Measurements from ENCODE around the gene KIF5B.
"Not testable (repeated sequence)": the region's sequence is repeated elsewhere in the genome, so short reads cannot be mapped to it uniquely, and the experiment has no call there.

The KIF5B gene

DNA sequence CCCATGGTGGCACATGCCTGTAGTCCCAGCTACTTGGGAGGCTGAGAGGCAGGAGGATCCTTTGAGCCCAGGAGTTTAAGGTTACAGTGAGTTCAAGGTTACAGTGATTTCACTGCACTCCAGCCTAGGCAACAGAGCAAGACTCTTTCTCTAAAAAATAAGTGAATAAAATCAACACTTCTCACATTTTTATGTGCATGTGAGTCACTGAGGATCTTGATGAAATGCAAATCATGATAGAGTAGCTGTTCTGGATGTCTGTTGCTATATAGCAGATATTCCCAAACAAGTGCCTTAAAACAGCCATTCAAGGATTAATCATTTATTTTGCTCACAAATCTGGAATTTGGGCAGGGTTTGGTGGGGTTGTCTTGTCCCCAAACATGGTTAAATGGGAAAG lies 65.3 kb downstream of the KIF5B start:
- TF ChIP-seq POLR2AphosphoS5 (IDR thresholded peaks at IDR 0.05; ENCODE audit: low read depth): no peak
- TF ChIP-seq CTCF (IDR thresholded peaks at IDR 0.05; ENCODE audit: insufficient read depth, low read length): no peak
- TF ChIP-seq, protein P1, sequence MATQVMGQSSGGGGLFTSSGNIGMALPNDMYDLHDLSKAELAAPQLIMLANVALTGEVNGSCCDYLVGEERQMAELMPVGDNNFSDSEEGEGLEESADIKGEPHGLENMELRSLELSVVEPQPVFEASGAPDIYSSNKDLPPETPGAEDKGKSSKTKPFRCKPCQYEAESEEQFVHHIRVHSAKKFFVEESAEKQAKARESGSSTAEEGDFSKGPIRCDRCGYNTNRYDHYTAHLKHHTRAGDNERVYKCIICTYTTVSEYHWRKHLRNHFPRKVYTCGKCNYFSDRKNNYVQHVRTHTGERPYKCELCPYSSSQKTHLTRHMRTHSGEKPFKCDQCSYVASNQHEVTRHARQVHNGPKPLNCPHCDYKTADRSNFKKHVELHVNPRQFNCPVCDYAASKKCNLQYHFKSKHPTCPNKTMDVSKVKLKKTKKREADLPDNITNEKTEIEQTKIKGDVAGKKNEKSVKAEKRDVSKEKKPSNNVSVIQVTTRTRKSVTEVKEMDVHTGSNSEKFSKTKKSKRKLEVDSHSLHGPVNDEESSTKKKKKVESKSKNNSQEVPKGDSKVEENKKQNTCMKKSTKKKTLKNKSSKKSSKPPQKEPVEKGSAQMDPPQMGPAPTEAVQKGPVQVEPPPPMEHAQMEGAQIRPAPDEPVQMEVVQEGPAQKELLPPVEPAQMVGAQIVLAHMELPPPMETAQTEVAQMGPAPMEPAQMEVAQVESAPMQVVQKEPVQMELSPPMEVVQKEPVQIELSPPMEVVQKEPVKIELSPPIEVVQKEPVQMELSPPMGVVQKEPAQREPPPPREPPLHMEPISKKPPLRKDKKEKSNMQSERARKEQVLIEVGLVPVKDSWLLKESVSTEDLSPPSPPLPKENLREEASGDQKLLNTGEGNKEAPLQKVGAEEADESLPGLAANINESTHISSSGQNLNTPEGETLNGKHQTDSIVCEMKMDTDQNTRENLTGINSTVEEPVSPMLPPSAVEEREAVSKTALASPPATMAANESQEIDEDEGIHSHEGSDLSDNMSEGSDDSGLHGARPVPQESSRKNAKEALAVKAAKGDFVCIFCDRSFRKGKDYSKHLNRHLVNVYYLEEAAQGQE (IDR thresholded peaks at IDR 0.05; ENCODE audit: insufficient replicate concordance, low read depth): no peak
- TF ChIP-seq GABPA (IDR thresholded peaks at IDR 0.05; ENCODE audit: low read depth): no peak
- no peak for TF ChIP-seq SPI1 (IDR thresholded peaks at IDR 0.05; ENCODE audit: borderline replicate concordance, low read depth)
- H3K27me3 ChIP-seq (ENCODE audit: insufficient read depth, poor library complexity, severe bottlenecking): no peaks in the 10 kb centered on the region
- H3K4me3 ChIP-seq (replicated peaks; ENCODE audit: insufficient read depth, low read length): no peak overlapping the region
- DNase-seq (ENCODE audit: low read depth in 1 of 2, low spot score in 1 of 2): no peak
- no peak overlapping the region for H3K27ac ChIP-seq (replicated peaks)

- H3K4me3 ChIP-seq (replicated peaks; ENCODE audit: insufficient read depth, low read length); H3K27me3 ChIP-seq (ENCODE audit: insufficient read depth, poor library complexity, severe bottlenecking); H3K27ac ChIP-seq (replicated peaks); DNase-seq (ENCODE audit: low read depth in 1 of 2, low spot score in 1 of 2): not testable (repeated sequence)
Measured at GRCh38 chr10:31987786-31988185, 68.4 kb downstream of the KIF5B start.

GRCh38 chr10:31982111-31982510 lies 74.1 kb downstream of the KIF5B start:
- no peak for DNase-seq (ENCODE audit: low read depth in 1 of 2, low spot score in 1 of 2)
- TF ChIP-seq, protein P1 (IDR thresholded peaks at IDR 0.05; ENCODE audit: insufficient replicate concordance, low read depth): no peak
- TF ChIP-seq GABPA (IDR thresholded peaks at IDR 0.05; ENCODE audit: low read depth) (no peak), SPI1 (IDR thresholded peaks at IDR 0.05; ENCODE audit: borderline replicate concordance, low read depth) (no peak), POLR2AphosphoS5 (IDR thresholded peaks at IDR 0.05; ENCODE audit: low read depth) (no peak), CTCF (IDR thresholded peaks at IDR 0.05; ENCODE audit: insufficient read depth, low read length) (no peak)
- H3K27ac ChIP-seq (replicated peaks): no peak overlapping the region
- H3K27me3 ChIP-seq (ENCODE audit: insufficient read depth, poor library complexity, severe bottlenecking): no peaks in the 10 kb centered on the region
- H3K4me3 ChIP-seq (replicated peaks; ENCODE audit: insufficient read depth, low read length): no peak overlapping the region

DNA sequence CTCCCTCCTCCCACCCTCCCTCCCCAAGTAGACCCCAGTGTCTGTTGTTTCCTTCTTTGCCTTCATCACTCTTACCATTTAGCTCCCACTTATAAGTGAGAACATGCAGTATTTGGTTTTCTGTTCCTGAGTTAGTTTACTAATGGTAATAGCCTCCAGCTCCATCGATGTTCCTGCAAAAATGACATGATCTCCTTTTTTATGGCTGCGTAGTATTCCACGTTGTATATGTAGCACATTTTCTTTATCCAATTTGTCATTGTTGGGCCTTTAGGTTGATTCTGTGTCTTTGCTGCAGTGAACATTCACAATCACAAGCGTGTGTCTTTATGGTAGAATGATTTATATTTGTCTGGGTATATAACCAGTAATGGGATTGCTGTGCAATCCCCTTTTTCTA lies 75.8 kb downstream of the KIF5B start:
- Histone ChIP-seq H3K27ac (replicated peaks) (no peak overlapping the region), H3K27me3 (ENCODE audit: insufficient read depth, poor library complexity, severe bottlenecking) (no peaks in the 10 kb centered on the region), H3K4me3 (replicated peaks; ENCODE audit: insufficient read depth, low read length) (no peak overlapping the region)
- no peak for DNase-seq (ENCODE audit: low read depth in 1 of 2, low spot score in 1 of 2)
- no peak for TF ChIP-seq GABPA (IDR thresholded peaks at IDR 0.05; ENCODE audit: low read depth)
- TF ChIP-seq SPI1 (IDR thresholded peaks at IDR 0.05; ENCODE audit: borderline replicate concordance, low read depth): no peak
- no peak for TF ChIP-seq CTCF (IDR thresholded peaks at IDR 0.05; ENCODE audit: insufficient read depth, low read length)
- TF ChIP-seq, protein P1 (IDR thresholded peaks at IDR 0.05; ENCODE audit: insufficient replicate concordance, low read depth): no peak
- TF ChIP-seq POLR2AphosphoS5 (IDR thresholded peaks at IDR 0.05; ENCODE audit: low read depth): no peak

DNA sequence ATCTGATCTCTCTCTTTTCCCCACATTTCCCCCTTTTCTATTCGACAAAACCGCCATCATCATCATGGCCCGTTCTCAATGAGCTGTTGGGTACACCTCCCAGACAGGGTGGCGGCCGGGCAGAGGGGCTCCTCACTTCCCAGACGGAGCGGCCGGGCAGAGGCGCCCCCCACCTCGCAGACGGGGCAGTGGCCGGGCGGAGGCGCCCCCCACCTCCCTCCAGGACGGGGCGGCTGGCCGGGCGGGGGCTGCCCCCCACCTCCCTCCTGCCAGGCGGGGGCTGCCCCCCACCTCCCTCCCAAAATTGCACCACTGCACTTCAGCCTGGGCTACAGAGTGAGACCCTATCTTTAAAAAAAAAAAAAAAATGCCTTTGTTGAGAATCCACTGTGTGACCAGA lies 77.2 kb downstream of the KIF5B start:
- H3K27ac ChIP-seq (replicated peaks); H3K27me3 ChIP-seq (ENCODE audit: insufficient read depth, poor library complexity, severe bottlenecking); H3K4me3 ChIP-seq (replicated peaks; ENCODE audit: insufficient read depth, low read length); DNase-seq (ENCODE audit: low read depth in 1 of 2, low spot score in 1 of 2): not testable (repeated sequence)

Measured in HL-60 (cell line).